Measurements from ENCODE around the gene DYNC2H1.

DYNC2H1 gene

DNA sequence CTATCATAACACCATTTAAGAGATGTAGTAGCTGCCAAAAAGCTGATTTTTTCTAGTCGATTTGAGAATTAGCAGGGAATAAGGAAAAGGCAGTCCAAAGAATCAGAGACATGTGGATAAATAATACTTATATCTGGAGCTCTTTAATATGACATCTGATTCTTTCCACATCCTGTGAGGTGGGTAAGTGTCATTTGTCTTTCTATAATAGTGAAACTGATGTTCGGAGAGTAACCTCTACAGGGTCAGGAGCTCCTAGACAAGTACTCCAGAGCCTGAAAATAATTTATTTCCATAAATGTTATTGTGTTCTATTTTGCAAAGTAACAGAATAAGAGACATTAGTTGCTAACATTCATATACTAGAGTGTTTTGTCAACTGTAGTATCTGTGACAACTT, 367.6 kb downstream of the DYNC2H1 start:
- DNase-seq: no peak

- DNase-seq: no peak
Observed at GRCh38 chr11:103480421-103480820, 371.2 kb downstream of the DYNC2H1 start.

DNA sequence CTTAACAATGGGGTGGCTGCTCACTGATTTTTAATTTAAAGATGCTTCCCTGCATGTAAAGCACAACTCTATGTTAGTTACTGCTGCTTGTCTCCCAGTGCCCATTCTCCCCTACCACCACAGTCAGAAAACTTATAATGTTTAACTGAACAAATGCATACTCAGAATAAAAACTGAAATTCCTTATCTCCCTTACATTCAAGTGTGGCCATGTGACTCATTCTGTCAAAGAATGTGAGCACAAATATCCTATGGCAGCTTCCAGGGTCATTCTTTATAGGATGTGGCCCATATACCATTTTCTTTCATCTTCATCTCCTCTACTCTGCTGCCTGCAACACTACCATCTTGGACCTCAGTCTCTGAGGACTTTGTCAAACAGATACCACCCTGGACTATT, 374.8 kb downstream of the DYNC2H1 start:
- DNase-seq: no peak

DNA sequence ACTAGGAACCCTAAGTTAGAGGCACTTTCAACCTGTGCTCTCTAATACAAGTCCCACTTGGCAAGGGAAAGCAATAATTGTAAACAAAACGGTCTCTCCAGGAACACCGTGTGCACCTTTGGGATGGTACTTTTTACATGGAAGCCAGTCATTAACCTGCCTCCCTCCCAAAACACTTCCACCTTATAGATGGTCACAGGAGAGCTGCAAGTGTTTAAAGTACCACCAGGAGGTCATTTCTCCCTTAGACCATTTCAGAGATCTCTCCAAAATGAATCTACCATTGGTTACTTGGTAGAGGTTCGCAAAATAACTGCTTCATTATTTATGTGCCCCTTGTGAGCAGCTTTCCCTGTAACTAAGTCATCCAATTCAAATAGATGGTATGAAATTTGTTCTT, 375.3 kb downstream of the DYNC2H1 start:
- DNase-seq: no peak

DNA sequence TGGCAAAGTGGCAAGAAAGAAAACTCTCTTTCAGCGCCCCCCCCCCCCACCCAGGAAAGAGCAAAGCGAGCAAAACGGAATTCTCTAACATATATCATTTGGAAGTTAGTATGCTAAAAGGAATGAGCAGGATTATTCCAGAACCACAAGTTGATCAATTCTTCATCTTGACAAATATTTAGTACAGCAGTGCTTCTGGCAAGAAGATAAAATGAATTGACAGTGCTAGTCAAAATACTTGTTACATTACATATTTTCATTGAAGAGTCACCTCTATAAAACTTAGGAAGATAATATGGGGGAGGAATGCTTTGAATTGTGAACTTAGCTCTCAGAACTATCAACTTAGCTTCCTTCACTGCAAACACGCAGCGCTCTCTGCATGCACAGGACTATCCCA, 377.4 kb downstream of the DYNC2H1 start:
- no peak for DNase-seq

- no peak for DNase-seq
Observed at GRCh38 chr11:103487113-103487512, 377.9 kb downstream of the DYNC2H1 start.

DNA sequence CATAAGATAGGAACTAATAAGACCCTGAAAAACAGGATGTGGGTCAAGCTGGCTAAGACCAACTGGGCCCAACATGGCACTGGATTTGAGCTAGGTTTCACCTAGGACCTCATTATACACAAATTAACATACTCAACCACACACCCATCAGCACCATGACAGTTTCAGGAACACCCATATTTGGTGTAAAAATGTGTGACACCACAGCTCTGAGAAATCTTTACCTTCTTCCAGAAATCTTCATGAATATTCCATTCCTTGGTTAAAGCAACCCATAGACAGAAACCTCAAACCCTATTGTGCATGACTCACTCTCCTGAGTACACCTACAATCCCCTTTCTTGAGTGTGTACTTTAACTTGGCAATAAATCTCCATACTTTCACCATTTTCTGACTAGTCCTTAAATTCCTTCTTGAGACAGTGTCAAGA, 378.8 kb downstream of the DYNC2H1 start:
- DNase-seq: no peak

- no peak for DNase-seq
Observed at GRCh38 chr11:103488579-103488978, 379.4 kb downstream of the DYNC2H1 start.

- no peak for DNase-seq
Observed at GRCh38 chr11:103491777-103492176, 382.6 kb downstream of the DYNC2H1 start.

DNA sequence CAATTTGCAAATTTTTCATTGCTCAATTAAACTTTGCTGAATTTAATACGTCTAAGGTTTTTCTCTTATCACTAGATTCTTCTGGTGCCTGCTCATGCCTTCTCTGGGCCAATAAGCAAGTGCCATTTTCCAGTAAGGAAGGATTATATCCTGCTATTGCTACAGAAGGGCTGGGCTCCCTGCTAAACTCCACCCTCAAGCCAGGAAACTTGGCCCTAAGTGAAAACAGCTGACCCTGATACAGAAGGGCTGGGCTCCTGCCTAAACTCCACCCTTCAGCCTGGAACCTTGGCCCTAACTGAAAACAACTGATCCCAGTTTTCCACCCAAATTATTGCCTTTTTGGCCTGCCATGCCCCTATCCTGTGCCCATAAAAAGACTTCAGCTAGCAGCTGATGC, 385.3 kb downstream of the DYNC2H1 start:
- DNase-seq: no peak

GRCh38 chr11:103497268-103497667, 388.0 kb downstream of the DYNC2H1 start:
- no peak for DNase-seq

DNA sequence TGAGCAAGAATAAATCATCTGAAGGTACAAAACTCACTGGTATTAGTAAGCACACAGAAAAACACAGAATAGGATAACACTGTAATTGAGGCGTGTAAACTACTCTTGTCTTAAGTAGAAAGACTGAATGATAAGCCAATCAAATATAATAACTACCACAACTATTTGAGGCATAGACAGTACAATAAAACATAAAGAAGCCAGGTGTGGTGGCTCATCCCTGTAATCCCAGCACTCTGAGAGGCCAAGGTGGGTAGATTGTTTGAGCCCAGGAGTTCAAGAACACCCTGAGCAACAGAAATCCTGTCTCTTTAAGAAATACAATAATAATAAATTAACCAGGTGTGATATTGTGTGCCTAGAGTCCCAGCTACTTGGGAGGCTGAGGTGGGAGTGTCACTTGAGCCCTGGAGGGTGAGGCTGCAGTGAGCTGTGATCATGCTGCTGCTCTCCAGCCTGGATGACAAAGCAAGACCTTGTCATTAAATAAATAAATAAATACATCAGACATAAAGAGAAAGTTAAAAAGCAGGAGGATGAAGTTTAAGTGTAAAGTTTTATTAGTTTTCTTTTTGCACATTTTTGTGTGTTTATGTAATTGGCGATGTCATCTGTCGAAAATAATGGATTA, 390.6 kb downstream of the DYNC2H1 start:
- DNase-seq: no peak

DNA sequence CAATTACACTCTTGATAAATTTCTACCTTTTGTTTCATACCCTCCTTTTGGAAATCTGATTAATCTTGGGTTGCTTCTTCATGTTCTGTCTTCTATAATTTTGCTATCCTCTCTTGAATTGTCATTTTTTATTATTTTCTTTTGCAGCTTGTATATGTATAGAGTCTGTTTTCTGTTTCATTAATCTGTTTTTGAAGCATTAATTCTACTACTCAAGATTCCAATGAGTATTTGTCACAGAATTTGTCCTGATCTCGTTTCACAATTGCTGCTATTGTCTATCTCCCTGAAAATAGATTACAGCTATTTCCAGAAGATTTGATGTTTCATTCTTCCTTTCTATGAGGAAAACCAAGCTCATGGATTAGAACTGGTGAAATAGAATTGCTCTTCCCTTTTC, 406.1 kb downstream of the DYNC2H1 start:
- no peak for DNase-seq

DNA sequence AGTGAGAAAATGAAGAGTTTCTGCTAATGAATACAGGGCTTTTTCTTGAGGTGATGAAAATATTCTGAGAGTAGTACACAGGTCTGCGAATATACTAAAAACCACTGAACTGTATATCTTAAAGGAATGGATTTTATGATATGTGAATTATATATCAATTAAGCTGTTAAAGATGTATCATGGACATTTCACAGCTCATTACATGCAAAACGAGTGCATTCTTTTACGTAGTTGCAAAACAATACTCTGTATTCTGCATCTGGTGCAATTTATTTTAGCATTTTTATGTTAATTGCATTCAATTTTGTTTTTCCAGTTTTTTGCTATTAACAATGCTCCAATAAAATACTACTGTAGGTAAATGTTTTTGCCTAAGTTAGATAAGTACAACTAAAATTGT, 411.6 kb downstream of the DYNC2H1 start:
- DNase-seq: no peak

DNA sequence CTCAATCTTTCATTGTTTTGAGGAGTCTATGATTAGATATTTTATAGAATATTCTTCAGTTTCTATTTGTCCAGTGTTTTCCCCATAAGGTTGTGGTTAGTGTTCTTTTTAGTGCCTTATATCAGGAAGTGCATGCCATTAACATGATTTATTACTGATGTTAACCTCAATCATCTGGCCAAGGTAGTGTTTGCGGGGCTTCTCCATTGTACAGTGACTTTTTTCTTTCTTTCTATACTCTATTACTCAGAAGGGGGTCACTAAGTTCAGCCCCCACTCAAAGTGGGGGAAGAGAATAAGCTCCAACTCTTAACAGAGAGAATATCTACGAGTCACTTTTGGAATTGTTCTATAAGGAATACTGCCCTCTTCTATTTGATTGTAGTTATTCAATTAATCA, 415.8 kb downstream of the DYNC2H1 start:
- DNase-seq: no peak

- no peak for DNase-seq
Observed at GRCh38 chr11:103528046-103528445, 418.8 kb downstream of the DYNC2H1 start.

- DNase-seq: no peak
Observed at GRCh38 chr11:103528596-103528995, 419.4 kb downstream of the DYNC2H1 start.

DNA sequence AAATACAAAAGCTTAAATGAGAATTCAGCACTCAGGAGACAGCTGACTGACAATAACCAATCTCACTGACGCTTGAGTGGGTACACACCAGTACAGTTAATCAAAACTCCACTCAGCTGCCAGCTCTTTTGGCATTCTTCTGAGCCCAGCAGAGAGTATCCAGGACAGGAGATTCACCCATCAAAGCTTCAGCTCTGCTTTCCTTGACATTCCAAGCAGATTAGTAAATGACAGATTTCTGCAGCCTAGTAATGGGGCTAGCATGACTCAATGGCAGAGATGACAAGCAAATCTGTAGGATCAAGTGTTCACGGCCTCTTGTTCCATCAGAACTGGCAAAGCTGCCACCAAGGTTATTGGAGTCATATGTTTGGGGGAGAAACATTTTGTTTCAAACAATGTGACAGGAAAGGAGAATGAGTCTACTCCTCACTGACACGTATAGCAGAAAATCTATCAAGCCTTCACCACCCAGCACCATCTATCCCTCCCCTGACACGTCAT, 420.0 kb downstream of the DYNC2H1 start:
- no peak for DNase-seq
